HEK293 (cell line): Measurements from ENCODE around the gene BLOC1S1.

Experiments used
- CTCF ChIA-PET: fragments of 350-600 bp; formaldehyde crosslinking; extraction: SDS; loops from one replicate; lab custom pipeline; 2021; ENCODE audit warnings: antibody characterized with exemption; lab: Yijun Ruan, JAX
- POLR2A ChIA-PET: fragments of 300-600 bp; formaldehyde crosslinking; extraction: SDS; loops from one replicate; lab custom pipeline; 2020; ENCODE audit warnings: antibody characterized with exemption, inconsistent platforms; lab: Yijun Ruan, JAX
- H3K27ac ChIP-seq: fragments of 200-500 bp; sonication (Bioruptor generic); 2 replicates; pipeline ENCODE4 v1.5.1; 2014; ENCODE audit warnings: low read depth, low read length, control low read depth, inconsistent platforms; ENCODE audit errors: extremely low read depth
- H3K36me3 ChIP-seq, 2 experiments: fragments of 200-500 bp in 1 of 2; sonication (Bioruptor generic) in 1 of 2; 1 replicate in 1 of 2; 2 replicates in 1 of 2; pipeline ENCODE4 v1.5.1; 2014 to 2017; ENCODE audit warnings: inconsistent platforms in 2 of 2, low read length in 2 of 2; ENCODE audit not compliant: control insufficient read depth in 2 of 2, insufficient read depth in 1 of 2
- H3K4me1 ChIP-seq: fragments of 200-500 bp; sonication (Bioruptor generic); 2 replicates; pipeline ENCODE4 v1.5.1; 2014; ENCODE audit warnings: mild to moderate bottlenecking, low read length, inconsistent platforms; ENCODE audit not compliant: control insufficient read depth, insufficient read depth
- H3K4me3 ChIP-seq: 2 replicates; pipeline ENCODE4 v1.5.1; 2011; ENCODE audit warnings: low read depth, mild to moderate bottlenecking, control low read depth, low read length, moderate library complexity
- H3K9me3 ChIP-seq: fragments of 200-500 bp; sonication (Bioruptor generic); 2 replicates; pipeline ENCODE4 v1.5.1; 2014; ENCODE audit warnings: low read depth, low read length, inconsistent platforms; ENCODE audit not compliant: control insufficient read depth, insufficient read depth
- EGR2 ChIP-seq: fragments of 450-650 bp; formaldehyde crosslinking; IDR thresholded peaks from 2 replicates; pipeline ENCODE4 v1.5.1; 2016; ENCODE audit warnings: low read depth, missing biosample characterization, missing genetic modification characterization
- GLIS1 ChIP-seq: fragments of 450-650 bp; formaldehyde crosslinking; IDR thresholded peaks from 2 replicates; pipeline ENCODE4 v1.5.1; 2016; ENCODE audit warnings: missing biosample characterization, missing genetic modification characterization
- GLIS2 ChIP-seq: fragments of 450-650 bp; formaldehyde crosslinking; IDR thresholded peaks from 2 replicates; pipeline ENCODE4 v1.5.1; 2016; ENCODE audit warnings: missing biosample characterization, missing genetic modification characterization
- PATZ1 ChIP-seq: fragments of 450-650 bp; formaldehyde crosslinking; IDR thresholded peaks from 2 replicates; pipeline ENCODE4 v1.5.1; 2016; ENCODE audit warnings: missing biosample characterization, missing genetic modification characterization
- PRDM10 ChIP-seq: fragments of 450-650 bp; formaldehyde crosslinking; IDR thresholded peaks from 2 replicates; pipeline ENCODE4 v1.5.1; 2016; ENCODE audit warnings: missing biosample characterization, missing genetic modification characterization
- SP7 ChIP-seq: fragments of 450-650 bp; formaldehyde crosslinking; IDR thresholded peaks from 2 replicates; pipeline ENCODE4 v1.5.1; 2016; ENCODE audit warnings: missing biosample characterization, missing genetic modification characterization
- WT1 ChIP-seq: fragments of 450-650 bp; formaldehyde crosslinking; IDR thresholded peaks from 2 replicates; pipeline ENCODE4 v1.5.1; 2016; ENCODE audit warnings: missing biosample characterization, missing genetic modification characterization
- ZBTB17 ChIP-seq: fragments of 450-650 bp; formaldehyde crosslinking; IDR thresholded peaks from 2 replicates; pipeline ENCODE4 v1.5.1; 2016; ENCODE audit warnings: missing biosample characterization, missing genetic modification characterization
- ZBTB7A ChIP-seq: fragments of 450-650 bp; formaldehyde crosslinking; IDR thresholded peaks from 2 replicates; pipeline ENCODE4 v1.5.1; 2016; ENCODE audit warnings: low read depth, missing biosample characterization, missing genetic modification characterization
- ZIC2 ChIP-seq: fragments of 450-650 bp; formaldehyde crosslinking; IDR thresholded peaks from 2 replicates; pipeline ENCODE4 v1.5.1; 2016; ENCODE audit warnings: missing biosample characterization, missing genetic modification characterization
- ZNF169 ChIP-seq: fragments of 450-650 bp; formaldehyde crosslinking; IDR thresholded peaks from 2 replicates; pipeline ENCODE4 v1.5.1; 2016; ENCODE audit warnings: missing biosample characterization, missing genetic modification characterization
- ZNF274 ChIP-seq, 2 experiments: fragments of 200-500 bp in 1 of 2; fragments of 450-650 bp in 1 of 2; sonication (Bioruptor generic) in 1 of 2; formaldehyde crosslinking in 1 of 2; IDR thresholded peaks; 2 replicates each; pipeline versions ENCODE4 v1.5.1 to v1.6.1; 2014 to 2016; ENCODE audit warnings: borderline replicate concordance in 1 of 2, inconsistent platforms in 1 of 2, low read length in 1 of 2, missing biosample characterization in 1 of 2, missing genetic modification characterization in 1 of 2
- ZNF292 ChIP-seq: fragments of 450-650 bp; formaldehyde crosslinking; IDR thresholded peaks from 2 replicates; pipeline ENCODE4 v1.5.1; 2016; ENCODE audit warnings: low read depth, missing biosample characterization, missing genetic modification characterization, borderline replicate concordance
- ZNF302 ChIP-seq: fragments of 450-650 bp; formaldehyde crosslinking; IDR thresholded peaks from 2 replicates; pipeline ENCODE4 v1.5.1; 2016; ENCODE audit warnings: missing biosample characterization, missing genetic modification characterization, low read depth
- ZNF341 ChIP-seq: fragments of 450-650 bp; formaldehyde crosslinking; IDR thresholded peaks from 2 replicates; pipeline ENCODE4; 2016; ENCODE audit warnings: low read depth, missing biosample characterization, missing genetic modification characterization
- ZNF398 ChIP-seq: fragments of 450-650 bp; formaldehyde crosslinking; IDR thresholded peaks from 2 replicates; pipeline ENCODE4 v1.5.1; 2017; ENCODE audit warnings: missing biosample characterization, missing genetic modification characterization
- ZNF423 ChIP-seq: fragments of 450-650 bp; formaldehyde crosslinking; IDR thresholded peaks from 2 replicates; pipeline ENCODE4 v1.5.1; 2016; ENCODE audit warnings: missing biosample characterization, missing genetic modification characterization
- ZNF501 ChIP-seq: fragments of 450-650 bp; formaldehyde crosslinking; IDR thresholded peaks from 2 replicates; pipeline ENCODE4 v1.5.1; 2016; ENCODE audit warnings: missing biosample characterization, missing genetic modification characterization
- ZNF518A ChIP-seq: fragments of 450-650 bp; formaldehyde crosslinking; conservative IDR thresholded peaks from 2 replicates; pipeline ENCODE4 v1.5.1; 2016; ENCODE audit warnings: low read depth, missing biosample characterization, missing genetic modification characterization
- ZNF580 ChIP-seq: fragments of 450-650 bp; formaldehyde crosslinking; IDR thresholded peaks from 2 replicates; pipeline ENCODE4 v1.5.1; 2016; ENCODE audit warnings: missing biosample characterization, missing genetic modification characterization
- ZNF585B ChIP-seq: fragments of 450-650 bp; formaldehyde crosslinking; IDR thresholded peaks from 2 replicates; pipeline ENCODE4 v1.5.1; 2016; ENCODE audit warnings: missing biosample characterization, missing genetic modification characterization
- ZNF76 ChIP-seq: fragments of 450-650 bp; formaldehyde crosslinking; IDR thresholded peaks from 2 replicates; pipeline ENCODE4; 2016; ENCODE audit warnings: low read depth, missing biosample characterization, missing genetic modification characterization, borderline replicate concordance
- ZXDB ChIP-seq: fragments of 450-650 bp; formaldehyde crosslinking; IDR thresholded peaks from 2 replicates; pipeline ENCODE4 v1.5.1; 2016; ENCODE audit warnings: missing biosample characterization, missing genetic modification characterization

The BLOC1S1 gene

GRCh38 chr12:55744340-55745030 is 28.6 kb downstream of the BLOC1S1 start:
- peak overlapping the region; percentile 24; the same call in 1 of the 2 replicates for H3K27ac ChIP-seq
- CTCF ChIA-PET: interaction anchor here (0.6 to 1.4 kb wide), 5 partner anchors 15 to 295 kb away, joined by 3 to 4 read pairs (median 4); a partner anchor contains a TSS
- H3K9me3 ChIP-seq: no peaks in the 10 kb centered on the region
- peak overlapping the region; percentile 65 for H3K4me3 ChIP-seq
- POLR2A ChIA-PET: interaction anchor here (0.5 to 2.1 kb wide), 11 partner anchors 8 to 334 kb away, joined by 3 to 12 read pairs (median 5); partner anchors contain the start of genes CD63, ORMDL2, RAB5B and SARNP
- peaks cover 3 to 29% of the 10 kb centered on the region in 2 experiments; a peak in 1 of 3 replicates for H3K36me3 ChIP-seq
- peaks cover 12% of the 10 kb centered on the region; the same call in 1 of the 2 replicates for H3K4me1 ChIP-seq
- TF ChIP-seq ZNF501 (tag by site-specific recombination): no peak
- peak; percentile 64; the same call in 1 of the 2 replicates for TF ChIP-seq WT1 (tag by site-specific recombination)
- TF ChIP-seq ZNF398 (tag by site-specific recombination): peak; percentile 83
- no peak for TF ChIP-seq ZNF274 (IDR thresholded peaks at IDR 0.05; ENCODE audit: low read length)
- TF ChIP-seq ZNF274 (tag by site-specific recombination; IDR thresholded peaks at IDR 0.05; ENCODE audit: borderline replicate concordance): no peak
- no peak for TF ChIP-seq ZNF169 (tag by site-specific recombination)
- TF ChIP-seq ZNF292 (tag by site-specific recombination): no peak
- peak; percentile 94 for TF ChIP-seq ZNF341 (tag by site-specific recombination)
- TF ChIP-seq ZIC2 (tag by site-specific recombination): peak; percentile 86
- peak; percentile 59 for TF ChIP-seq GLIS2 (tag by site-specific recombination)
- TF ChIP-seq ZNF423 (tag by site-specific recombination): peak; percentile 53
- TF ChIP-seq SP7 (tag by site-specific recombination): 0 out of 2 replicates have a peak, but pooled peaks have one; percentile 19
- TF ChIP-seq ZNF76: peak; percentile 58; the same call in 1 of the 2 replicates
- TF ChIP-seq PRDM10: peak; percentile 97
- no peak for TF ChIP-seq ZNF518A (tag by site-specific recombination)
- no peak for TF ChIP-seq ZBTB17
- TF ChIP-seq EGR2 (tag by site-specific recombination): peak; percentile 64; the same call in 1 of the 2 replicates
- peak; percentile 95 for TF ChIP-seq GLIS1 (tag by site-specific recombination)
- no peak for TF ChIP-seq ZBTB7A (tag by site-specific recombination)
- peak; percentile 25; the same call in 1 of the 2 replicates for TF ChIP-seq PATZ1 (tag by site-specific recombination)
- TF ChIP-seq ZNF580 (tag by site-specific recombination): no peak
- TF ChIP-seq ZNF585B (tag by site-specific recombination): no peak
- 0 out of 2 replicates have a peak, but pooled peaks have one; percentile 32 for TF ChIP-seq ZXDB (tag by site-specific recombination)
- no peak for TF ChIP-seq ZNF302 (tag by site-specific recombination)
